ENCODE results near the gene SMIM10L1. TPM values are rescaled to one million over a fixed set of nuclear protein-coding genes. Genes with fewer than 3 reads are reported as not detected.

The SMIM10L1 gene
- total RNA-seq, 4 donors from 2014 or later = 3.4 to 6.1 (median 4.2) TPM

- H3K36me3 ChIP-seq = no peaks in the 10 kb centered on the region
- H3K27ac ChIP-seq = no peak overlapping the region
- intact Hi-C loops (cut with DNase I) = no loop called here
- TF ChIP-seq POLR2A (IDR thresholded peaks at IDR 0.05) = no peak
- TF ChIP-seq CTCF (IDR thresholded peaks at IDR 0.05) = no peak
- DNase-seq = no peak
- H3K27me3 ChIP-seq = no peaks in the 10 kb centered on the region
- no peak overlapping the region for H3K4me3 ChIP-seq
- H3K4me1 ChIP-seq = no peaks in the 10 kb centered on the region
- peaks cover 0 to 2% (median 0%) of the 10 kb centered on the region in 3 donors for H3K9me3 ChIP-seq
- WGBS, 2 donors = 88 to 89% methylated on average over 3 of the region's 3 CpGs
Observed at GRCh38 chr12:11204173-11204572, 33.2 kb downstream of the SMIM10L1 start.

GRCh38 chr12:11209113-11209512 lies 38.1 kb downstream of the SMIM10L1 start:
- no peak for TF ChIP-seq CTCF (IDR thresholded peaks at IDR 0.05)
- TF ChIP-seq POLR2A (IDR thresholded peaks at IDR 0.05) = no peak
- no peak for DNase-seq
- intact Hi-C loops (cut with DNase I) = no loop called here
- H3K9me3 ChIP-seq = peaks cover 0 to 1% (median 0%) of the 10 kb centered on the region in 3 donors
- WGBS, 2 donors = 45 to 50% methylated on average over 1 of the region's 1 CpG
- H3K36me3 ChIP-seq = no peaks in the 10 kb centered on the region
- no peak overlapping the region for H3K4me3 ChIP-seq
- no peaks in the 10 kb centered on the region for H3K4me1 ChIP-seq
- no peaks in the 10 kb centered on the region for H3K27me3 ChIP-seq
- H3K27ac ChIP-seq = no peak overlapping the region

Other genes with a start within 250 kb of the SMIM10L1 start
- gene PRH2, start 242.0 kb upstream of the SMIM10L1 start, total RNA-seq = 1 to 10 TPM in 1 of 4 donors, under 1 TPM in 1, not detected in 2; 0.68 to 7.0 TPM
- gene TAS2R14, start 231.9 kb upstream of the SMIM10L1 start, total RNA-seq = 1 to 10 TPM in 3 of 4 donors, under 1 TPM in 1; 0.80 to 3.2 (median 1.7) TPM
- 1 to 10 TPM in 2 of 4 donors, not detected in 2; 2.0 to 2.3 TPM for gene TAS2R50, start 184.3 kb upstream of the SMIM10L1 start, total RNA-seq
- gene TAS2R20, start 172.9 kb upstream of the SMIM10L1 start, total RNA-seq = 1 to 10 TPM in 2 of 4 donors, not detected in 2; 1.2 to 2.3 TPM
- gene TAS2R19, start 148.6 kb upstream of the SMIM10L1 start, total RNA-seq = 1 to 10 TPM in 3 of 4 donors, under 1 TPM in 1; 0.29 to 5.9 (median 2.1) TPM
- gene TAS2R31, start 139.8 kb upstream of the SMIM10L1 start, total RNA-seq = 1 to 10 TPM in 3 of 4 donors, not detected in 1; 1.7 to 6.5 (median 2.8) TPM
- gene TAS2R46, start 108.9 kb upstream of the SMIM10L1 start, total RNA-seq = 1 to 10 TPM in 2 of 4 donors, not detected in 2; 1.7 to 3.0 TPM
- gene TAS2R43, start 78.9 kb upstream of the SMIM10L1 start, total RNA-seq = 1 to 10 TPM in 2 of 4 donors, not detected in 2; 2.2 to 4.8 TPM
- gene TAS2R30, start 36.5 kb upstream of the SMIM10L1 start, total RNA-seq = 1 to 10 TPM in 2 of 4 donors, under 1 TPM in 2; 0.50 to 5.7 (median 2.4) TPM
- gene TAS2R42, start 15.7 kb downstream of the SMIM10L1 start, total RNA-seq = not detected
- not detected for gene PRB3, start 98.5 kb downstream of the SMIM10L1 start, total RNA-seq
- not detected for gene PRB4, start 139.2 kb downstream of the SMIM10L1 start, total RNA-seq
- gene PRB2, start 224.4 kb downstream of the SMIM10L1 start, total RNA-seq = not detected

All from esophagus squamous epithelium (tissue), 5 donors.